Measurements from ENCODE around the gene TPX2. TPM values are rescaled to one million over a fixed set of nuclear protein-coding genes. Genes with fewer than 3 reads are reported as not detected.

The TPX2 gene
- total RNA-seq, 2 experiments from 2014 or later, result 112 to 113 TPM

DNA sequence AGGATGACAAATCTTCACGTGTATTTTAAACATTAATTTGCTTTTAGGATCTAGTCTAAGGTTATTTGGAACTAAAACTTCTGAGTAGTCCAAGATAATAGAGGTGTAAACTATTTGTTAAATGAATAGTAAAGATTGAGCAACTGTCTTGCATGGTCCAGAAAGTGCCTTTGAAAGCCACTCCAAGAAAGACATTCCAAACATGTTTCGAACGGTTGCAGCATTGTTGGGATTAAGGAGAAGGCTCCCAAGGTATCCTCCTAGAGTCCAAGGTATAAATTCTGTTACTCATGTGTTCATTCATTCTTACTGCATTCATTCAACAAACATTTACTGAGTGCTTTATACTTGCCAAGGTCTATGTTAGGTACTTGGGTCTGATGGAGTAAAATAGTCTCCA lies 51.3 kb downstream of the TPX2 start:
- Mint-ChIP-seq H3K36me3 (ENCODE audit: low read depth) (peaks cover 50% of the 10 kb centered on the region), H3K27ac (no peak overlapping the region), H3K4me1 (ENCODE audit: low read depth) (no peaks in the 10 kb centered on the region), H3K9me3 (no peaks in the 10 kb centered on the region), H3K4me3 (no peak overlapping the region), H3K27me3 (no peaks in the 10 kb centered on the region)
- CTCF ChIA-PET, result no interaction called here
- intact Hi-C loops (cut with micrococcal nuclease), result no loop called here
- ATAC-seq (no peak), DNase-seq (no peak)
- no peak for TF ChIP-seq CTCF (IDR thresholded peaks at IDR 0.05)
- POLR2A ChIA-PET, result no interaction called here

DNA sequence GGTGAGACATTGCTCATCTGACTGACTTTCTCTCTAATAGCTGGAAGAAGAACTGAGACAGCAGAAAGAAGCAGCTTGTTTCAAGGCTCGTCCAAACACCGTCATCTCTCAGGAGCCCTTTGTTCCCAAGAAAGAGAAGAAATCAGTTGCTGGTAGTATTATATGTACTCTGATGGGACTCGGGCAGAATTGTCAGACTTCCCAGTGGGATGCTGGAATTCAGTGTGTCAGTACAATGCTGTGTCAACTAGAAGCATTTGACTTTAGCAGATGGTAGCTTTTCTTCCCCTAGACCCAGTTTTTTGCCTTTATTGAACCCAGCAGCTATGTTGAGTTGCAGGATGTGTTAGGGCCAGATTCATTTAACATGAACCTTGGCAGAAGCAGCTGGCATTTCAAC lies 58.3 kb downstream of the TPX2 start:
- no peaks in the 10 kb centered on the region for H3K9me3 Mint-ChIP-seq
- no peak for ATAC-seq
- CTCF ChIA-PET, result no interaction called here

DNA sequence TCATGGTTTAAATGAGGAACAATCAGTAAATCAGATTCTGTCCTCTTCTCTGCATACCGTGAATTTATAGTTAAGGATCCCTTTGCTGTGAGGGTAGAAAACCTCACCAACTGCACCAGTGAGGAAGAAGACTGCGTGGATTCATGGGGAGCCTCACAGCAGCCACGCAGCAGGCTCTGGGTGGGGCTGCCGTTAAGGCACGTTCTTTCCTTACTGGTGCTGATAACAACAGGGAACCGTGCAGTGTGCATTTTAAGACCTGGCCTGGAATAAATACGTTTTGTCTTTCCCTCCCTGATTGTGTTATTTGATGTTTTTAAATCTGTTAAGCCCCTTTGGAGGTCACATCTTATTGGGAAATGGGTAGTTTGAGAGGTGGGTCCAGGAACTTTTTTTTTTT lies 62.4 kb downstream of the TPX2 start:
- H3K27ac Mint-ChIP-seq, result no peak overlapping the region
- no peak for ATAC-seq
- no peaks in the 10 kb centered on the region for H3K27me3 Mint-ChIP-seq
- intact Hi-C loops (cut with micrococcal nuclease), result no loop called here
- no peak for TF ChIP-seq CTCF (IDR thresholded peaks at IDR 0.05)
- DNase-seq, result no peak
- H3K36me3 Mint-ChIP-seq (ENCODE audit: low read depth), result peaks cover 55% of the 10 kb centered on the region
- no peak overlapping the region for H3K4me3 Mint-ChIP-seq
- ChIA-PET POLR2A (no interaction called here), CTCF (no interaction called here)
- H3K4me1 Mint-ChIP-seq (ENCODE audit: low read depth), result peaks cover 12% of the 10 kb centered on the region
- no peaks in the 10 kb centered on the region for H3K9me3 Mint-ChIP-seq

More for the DNA sequence above, 58.3 kb downstream of the TPX2 start:
- intact Hi-C loops (cut with micrococcal nuclease), result no loop called here
- H3K4me3 Mint-ChIP-seq, result no peak overlapping the region
- no peak for DNase-seq
- H3K36me3 Mint-ChIP-seq (ENCODE audit: low read depth), result peaks cover 69% of the 10 kb centered on the region
- TF ChIP-seq CTCF (IDR thresholded peaks at IDR 0.05), result no peak
- no peaks in the 10 kb centered on the region for H3K4me1 Mint-ChIP-seq (ENCODE audit: low read depth)
- POLR2A ChIA-PET, result no interaction called here
- H3K27me3 Mint-ChIP-seq, result no peaks in the 10 kb centered on the region
- H3K27ac Mint-ChIP-seq, result no peak overlapping the region

- H3K36me3 Mint-ChIP-seq (ENCODE audit: low read depth), result peaks cover 39% of the 10 kb centered on the region
- no peaks in the 10 kb centered on the region for H3K9me3 Mint-ChIP-seq
- POLR2A ChIA-PET, result interaction anchor here (0.7 kb wide), 2 partner anchors 25 to 51 kb away, joined by 3 read pairs; no protein-coding TSS in a partner anchor
- H3K27ac Mint-ChIP-seq, result no peak overlapping the region
- CTCF ChIA-PET, result no interaction called here
- no peak for DNase-seq
- H3K4me1 Mint-ChIP-seq (ENCODE audit: low read depth), result peaks cover 12% of the 10 kb centered on the region
- intact Hi-C loops (cut with micrococcal nuclease), result no loop called here
- no peak for ATAC-seq
- no peak for TF ChIP-seq CTCF (IDR thresholded peaks at IDR 0.05)
- H3K4me3 Mint-ChIP-seq, result no peak overlapping the region
- no peaks in the 10 kb centered on the region for H3K27me3 Mint-ChIP-seq
Observed at GRCh38 chr20:31803552-31804291, 64.6 kb downstream of the TPX2 start.

- Mint-ChIP-seq H3K27ac (no peak overlapping the region), H3K4me1 (ENCODE audit: low read depth) (peaks cover 12% of the 10 kb centered on the region), H3K4me3 (no peak overlapping the region), H3K36me3 (ENCODE audit: low read depth) (peaks cover 20% of the 10 kb centered on the region), H3K27me3 (no peaks in the 10 kb centered on the region), H3K9me3 (no peaks in the 10 kb centered on the region)
- DNase-seq (no peak), ATAC-seq (no peak)
- intact Hi-C loops (cut with micrococcal nuclease), result no loop called here
- POLR2A ChIA-PET, result interaction anchor here (1.0 kb wide), 1 partner anchor 10 kb away, joined by 7 read pairs; no protein-coding TSS in a partner anchor
- TF ChIP-seq CTCF (IDR thresholded peaks at IDR 0.05), result no peak
- CTCF ChIA-PET, result interaction anchor here (1.0 to 6.6 kb wide), 5 partner anchors 16 to 173 kb away, joined by 3 to 32 read pairs (median 4); no protein-coding TSS in a partner anchor
Observed at GRCh38 chr20:31806564-31807355, 67.7 kb downstream of the TPX2 start.
